GM11168 (cell line): ENCODE data around the gene TMEM52.

Source experiments
- in situ Hi-C: fragments of 300-500 bp; cut with MboI; formaldehyde crosslinking; loops from one replicate; pipeline ENCODE4 v1.12.0; 2022; ENCODE audit warnings: low sequenced_read_pairs; ENCODE audit not compliant: unreplicated experiment

Gene TMEM52

DNA sequence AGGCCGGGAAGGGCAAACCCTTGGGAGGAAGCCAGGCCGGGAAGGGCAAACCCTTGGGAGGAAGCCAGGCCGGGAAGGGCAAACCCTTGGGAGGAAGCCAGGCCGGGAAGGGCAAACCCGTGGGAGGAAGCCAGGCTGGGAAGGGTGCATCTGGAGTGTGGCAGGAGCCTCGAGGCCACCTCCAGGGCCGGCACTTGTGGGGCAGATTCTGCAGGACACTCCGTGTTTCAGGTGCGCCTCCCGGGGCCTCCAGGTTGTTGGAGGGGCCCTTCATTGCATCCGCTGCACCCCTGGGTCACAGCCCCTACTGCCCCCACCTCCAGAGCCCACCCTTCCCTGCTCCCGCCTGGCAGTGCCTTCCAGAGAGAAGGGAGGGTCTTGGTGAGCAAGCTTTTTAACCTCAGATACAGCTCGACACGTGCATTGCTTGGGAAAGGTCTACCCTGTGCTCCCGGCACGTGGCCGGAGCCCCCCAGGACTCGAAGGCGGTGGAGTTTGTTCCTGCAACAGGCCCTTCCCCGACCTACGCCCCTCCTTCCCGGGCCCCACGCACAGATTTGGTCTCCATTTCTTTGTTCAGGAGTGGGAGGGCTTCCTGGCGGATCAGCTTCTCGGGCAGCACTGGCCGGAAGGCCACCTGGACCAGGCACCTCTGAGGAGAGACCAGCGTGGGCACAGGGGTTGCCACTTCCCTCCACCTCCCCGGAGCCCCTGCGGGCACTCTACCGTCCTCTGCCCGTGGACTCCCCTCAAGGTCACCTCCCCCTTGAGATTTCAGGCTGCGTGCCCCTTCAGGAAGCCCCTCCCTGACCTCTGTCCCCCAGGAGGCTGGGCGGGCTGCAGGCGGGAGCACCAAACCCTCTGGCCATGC lies 9.4 kb upstream of the TMEM52 start:
- in situ Hi-C loops: no loop called here

DNA sequence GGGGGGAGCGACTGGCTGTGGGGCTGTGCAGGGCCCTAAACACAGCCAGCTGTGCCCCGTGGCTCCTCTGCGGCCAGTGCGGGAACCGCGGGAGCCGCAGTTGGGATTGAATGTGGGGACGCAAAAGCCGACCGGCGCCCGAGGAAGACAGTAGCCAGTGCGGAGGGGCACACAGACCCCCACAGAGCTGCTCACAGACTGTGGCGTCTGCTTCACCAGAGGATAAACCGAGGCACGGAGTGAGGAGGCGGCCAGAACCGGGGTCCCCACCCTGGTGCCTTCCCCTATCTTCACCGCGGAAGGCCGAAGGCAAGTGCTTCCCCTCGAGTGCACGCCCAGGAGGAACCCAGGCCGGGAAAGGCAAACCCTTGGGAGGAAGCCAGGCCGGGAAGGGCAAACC lies 8.7 kb upstream of the TMEM52 start:
- in situ Hi-C loops: no loop called here

DNA sequence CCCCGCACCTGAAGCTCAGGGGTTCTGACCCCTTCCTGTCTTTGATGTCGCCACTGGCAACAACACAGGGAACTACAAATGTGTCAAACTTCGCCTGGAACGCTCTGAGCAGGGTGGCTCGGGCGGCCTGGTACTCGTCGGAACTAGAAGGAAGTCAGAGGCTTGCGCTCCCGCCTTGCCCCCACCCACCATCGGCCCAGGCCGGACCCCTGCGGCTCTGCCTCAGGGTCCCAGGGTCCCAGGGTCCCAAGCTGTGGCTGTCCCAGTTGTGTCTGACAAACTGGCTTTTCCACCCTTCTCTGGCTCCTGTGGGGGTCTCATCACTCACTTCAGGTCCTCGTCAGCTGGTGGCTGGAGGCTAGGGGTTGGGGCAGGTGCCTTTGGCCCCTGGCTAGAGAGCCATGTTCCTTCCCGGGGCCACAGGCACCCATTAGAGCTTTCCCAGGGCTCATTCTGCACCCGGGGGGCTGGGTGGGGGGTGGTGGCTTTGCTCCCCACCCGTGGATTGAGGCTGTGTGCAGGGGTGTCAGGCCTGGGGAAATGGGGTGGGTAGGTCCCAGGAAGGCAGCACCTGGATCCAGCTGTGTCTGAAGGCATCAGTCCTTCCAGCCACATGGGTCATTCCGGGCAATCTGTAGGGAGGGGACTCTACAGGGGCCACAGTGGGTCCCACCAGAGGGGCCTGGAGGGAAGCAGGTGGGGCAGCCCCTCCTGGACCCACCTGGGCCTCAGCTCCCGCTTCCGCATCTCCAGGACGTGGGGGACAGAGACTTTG lies 8.0 kb upstream of the TMEM52 start:
- in situ Hi-C loops: no loop called here

GRCh38 chr1:1926346-1926811 lies 7.3 kb upstream of the TMEM52 start:
- in situ Hi-C loops: no loop called here

DNA sequence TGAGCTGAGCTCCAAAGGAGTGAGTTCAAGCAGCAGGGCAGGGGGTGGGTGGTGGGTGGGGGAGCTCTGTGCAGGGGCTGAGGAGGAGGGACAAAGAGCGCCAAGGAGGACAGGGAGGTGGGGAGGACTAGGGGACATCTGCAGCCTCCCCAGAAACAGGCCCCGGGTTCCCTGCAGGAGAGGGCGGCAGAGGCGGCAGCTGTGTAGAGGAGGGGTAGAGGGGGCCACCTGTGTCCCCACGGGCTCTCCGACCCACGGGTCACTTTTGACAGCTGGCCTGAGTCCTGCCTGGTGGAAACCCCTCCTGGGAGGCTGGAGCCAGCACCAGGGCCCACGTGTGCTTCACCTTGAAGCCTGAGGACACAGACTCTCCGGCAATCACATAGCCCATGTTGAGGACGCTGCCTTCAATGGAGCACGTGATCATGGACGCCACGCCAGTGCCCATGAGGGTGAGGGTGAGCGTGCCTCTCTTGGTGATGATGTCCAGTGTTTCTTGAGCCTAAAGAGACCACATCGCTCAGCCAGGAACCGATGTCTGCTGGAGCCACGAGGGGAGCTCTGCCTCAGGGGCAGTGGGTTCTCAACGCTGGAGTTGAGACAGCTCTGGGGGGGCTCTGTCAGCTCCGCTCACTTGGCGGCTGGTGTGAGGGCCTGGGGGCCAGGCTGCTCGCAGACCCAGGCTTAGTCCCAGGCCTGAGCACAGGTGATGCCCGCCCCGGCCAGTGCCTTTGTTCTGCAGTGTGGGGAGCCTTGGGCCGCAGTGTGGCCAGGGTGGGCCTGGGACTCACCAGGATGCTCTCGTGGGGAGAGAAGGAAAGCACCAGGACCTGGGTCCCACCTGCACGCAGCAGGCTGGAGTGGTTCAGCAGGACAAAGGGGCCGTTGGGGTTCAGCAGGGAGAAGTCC lies 6.6 kb upstream of the TMEM52 start:
- in situ Hi-C loops: no loop called here

DNA sequence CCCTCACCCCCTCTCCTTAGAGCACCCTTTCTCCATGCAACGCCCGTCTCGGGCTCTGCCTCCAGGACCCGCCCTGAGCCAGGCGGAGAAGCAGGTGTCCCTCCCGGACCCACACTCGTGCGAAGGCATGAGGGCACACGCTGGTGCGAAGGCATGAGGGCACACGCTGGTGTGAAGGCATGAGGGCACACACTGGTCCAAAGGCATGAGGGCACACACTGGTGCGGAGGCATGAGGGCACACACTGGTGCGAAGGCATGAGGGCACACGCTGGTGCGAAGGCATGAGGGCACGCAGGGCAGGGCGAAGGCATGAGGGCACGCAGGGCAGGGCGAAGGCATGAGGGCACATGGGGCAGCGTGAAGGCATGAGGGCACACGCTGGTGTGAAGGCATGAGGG lies 5.8 kb upstream of the TMEM52 start:
- in situ Hi-C loops: no loop called here

- in situ Hi-C loops: no loop called here
Observed at GRCh38 chr1:1924386-1924785, 5.3 kb upstream of the TMEM52 start.

GRCh38 chr1:1922956-1923833 lies 4.1 kb upstream of the TMEM52 start:
- in situ Hi-C loops: no loop called here

DNA sequence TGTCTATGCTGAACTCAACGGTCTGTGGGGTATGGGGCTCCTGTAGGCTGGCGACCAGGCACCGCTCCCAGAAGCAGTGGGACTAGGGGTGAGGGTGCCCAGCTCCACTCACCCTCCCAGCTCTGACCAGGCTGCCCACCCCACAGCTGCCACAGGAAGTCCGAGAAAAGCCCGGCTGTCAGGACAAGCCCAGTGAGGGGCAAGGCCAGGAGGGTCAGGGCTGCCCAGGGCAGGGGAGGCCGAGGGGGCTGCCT lies 3.5 kb upstream of the TMEM52 start:
- in situ Hi-C loops: no loop called here

GRCh38 chr1:1921901-1922701 lies 3.0 kb upstream of the TMEM52 start:
- in situ Hi-C loops: no loop called here

DNA sequence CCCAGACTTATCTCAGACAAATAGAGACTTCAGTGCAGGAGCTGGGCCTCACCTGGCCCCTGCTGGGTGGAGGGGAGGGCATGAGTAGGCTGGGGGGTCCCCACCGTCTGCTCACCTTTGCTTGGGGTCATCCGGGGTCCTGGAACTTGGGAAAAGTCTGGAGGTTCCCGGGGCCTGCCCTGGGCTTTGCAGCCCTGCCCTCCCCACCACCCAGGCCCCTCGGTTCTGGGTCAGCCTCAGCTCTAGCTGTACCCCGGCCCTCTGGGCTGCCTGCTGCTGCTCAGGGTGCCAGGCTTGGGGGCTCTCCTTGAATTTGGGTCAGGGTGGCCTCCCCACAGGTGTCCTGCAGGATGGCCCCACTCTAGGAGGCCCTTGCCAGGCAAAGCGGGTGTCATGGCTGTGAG lies 2.4 kb upstream of the TMEM52 start:
- in situ Hi-C loops: no loop called here

DNA sequence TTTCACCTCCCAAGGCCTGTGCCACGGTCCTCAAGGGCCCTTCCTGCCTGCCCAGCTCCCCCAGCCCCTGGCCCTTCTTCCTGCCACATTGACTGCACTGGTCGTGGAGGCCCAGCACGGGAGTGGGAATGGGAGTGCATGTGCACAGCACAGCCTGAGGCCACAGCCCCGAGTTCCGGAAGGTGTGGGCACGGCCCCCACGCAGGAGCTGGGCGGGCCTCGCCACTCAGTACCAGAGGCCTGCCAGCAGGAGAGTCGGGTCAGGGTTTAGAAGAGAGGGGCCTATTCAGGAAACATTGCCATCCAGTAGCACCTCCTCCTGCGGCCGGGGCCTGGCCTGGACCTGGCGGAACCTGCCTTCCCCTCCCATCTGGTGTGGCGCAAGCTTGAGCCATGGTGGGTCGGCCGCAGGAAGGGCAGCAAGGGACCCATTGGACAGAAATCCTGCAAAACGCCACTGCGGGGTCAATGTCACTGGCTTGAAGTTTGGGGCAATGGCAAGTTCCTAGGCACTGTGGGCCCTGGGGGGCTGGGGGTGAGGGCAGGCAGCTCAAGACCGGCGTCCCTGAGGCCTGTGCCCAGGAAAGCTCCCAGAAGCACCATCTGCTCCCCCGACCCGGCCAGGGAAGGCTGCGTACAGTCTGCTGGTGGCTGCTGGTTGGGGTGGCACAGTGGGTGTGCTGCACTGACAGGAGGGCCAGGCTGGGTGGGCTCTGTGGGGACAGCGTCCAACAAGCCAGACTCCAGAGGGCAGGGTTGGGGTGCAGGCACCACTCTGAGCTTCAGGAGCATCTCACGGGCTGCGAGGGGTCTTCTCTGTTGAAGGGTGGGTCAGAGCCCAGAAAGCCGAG lies 1.8 kb upstream of the TMEM52 start:
- in situ Hi-C loops: no loop called here

- in situ Hi-C loops: no loop called here
Observed at GRCh38 chr1:1920057-1920607, 1.1 kb upstream of the TMEM52 start.

GRCh38 chr1:1919304-1920056 lies 401 bp upstream of the TMEM52 start:
- in situ Hi-C loops: no loop called here

DNA sequence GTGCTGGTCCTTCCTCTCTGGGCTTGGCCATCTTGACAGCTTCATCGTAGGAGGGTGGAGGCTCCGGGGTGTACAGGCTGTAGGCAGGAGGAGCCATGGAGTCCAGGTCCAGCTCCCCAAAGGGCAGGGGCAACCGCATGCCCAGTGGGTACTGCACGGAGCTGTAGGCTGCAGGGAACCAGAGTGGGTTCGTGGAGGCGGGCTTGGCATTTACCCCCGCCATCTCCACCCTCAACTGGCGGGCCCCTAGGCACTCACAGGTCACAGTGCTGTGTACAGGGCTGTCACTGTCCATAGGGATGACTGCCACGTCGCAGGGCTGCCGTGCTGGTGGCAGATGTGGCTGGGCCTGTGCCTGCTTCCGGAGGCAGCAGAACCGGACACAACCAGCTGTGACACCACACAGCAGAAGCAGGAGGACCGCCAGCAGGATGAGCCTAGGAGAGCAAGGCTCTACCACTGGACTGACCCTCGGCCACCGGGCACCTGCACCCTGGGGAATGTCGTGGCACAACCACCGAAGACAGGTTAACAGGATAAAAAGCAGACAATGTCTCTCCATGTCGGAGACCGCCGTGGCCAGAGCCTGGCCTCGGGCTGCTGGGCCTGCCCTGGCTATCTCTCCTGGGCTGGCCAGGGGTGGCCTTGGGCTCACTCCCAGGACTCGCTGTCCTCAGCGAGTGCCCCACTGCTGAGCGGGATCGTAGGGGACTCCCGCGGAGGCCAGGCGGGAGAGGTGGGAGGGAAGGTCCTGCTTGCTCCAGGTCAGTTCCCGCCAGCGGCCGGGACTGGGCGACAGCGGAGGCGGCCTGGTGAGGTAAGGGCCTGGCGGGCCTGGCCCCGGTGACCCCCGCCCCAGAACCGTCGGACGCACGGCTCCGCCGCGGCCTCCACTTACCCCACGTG lies 831 bp downstream of the TMEM52 start:
- in situ Hi-C loops: no loop called here

- in situ Hi-C loops: no loop called here
Observed at GRCh38 chr1:1917304-1917976, 1.6 kb downstream of the TMEM52 start.
